Inferior parietal cortex (tissue), 1 donor: Measurements from ENCODE around the gene ZNF580.

Experiments
- DNase-seq: peaks from one replicate; pipeline ENCODE4 v3.0.0-alpha.2; 2016; ENCODE audit errors: extremely low spot score

Gene ZNF580

DNA sequence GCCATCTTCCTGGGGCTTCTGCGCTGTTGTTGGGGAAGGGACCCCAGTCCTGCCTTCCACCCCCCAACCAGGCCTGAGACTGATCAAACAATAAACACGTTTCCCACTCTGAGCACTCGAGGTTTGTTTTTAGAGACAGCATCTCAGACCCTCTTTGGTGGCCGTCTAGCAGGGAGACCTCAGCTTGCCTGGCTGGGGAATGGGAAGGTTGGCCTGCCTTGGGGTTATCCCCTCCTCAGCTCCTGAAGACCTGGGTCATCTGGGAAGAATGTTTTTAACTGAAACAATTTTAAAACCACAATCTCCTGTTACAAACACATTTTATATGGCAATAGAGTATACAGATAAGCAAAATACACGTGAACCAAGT is 4.7 kb downstream of the ZNF580 start:
- no peak for DNase-seq

DNA sequence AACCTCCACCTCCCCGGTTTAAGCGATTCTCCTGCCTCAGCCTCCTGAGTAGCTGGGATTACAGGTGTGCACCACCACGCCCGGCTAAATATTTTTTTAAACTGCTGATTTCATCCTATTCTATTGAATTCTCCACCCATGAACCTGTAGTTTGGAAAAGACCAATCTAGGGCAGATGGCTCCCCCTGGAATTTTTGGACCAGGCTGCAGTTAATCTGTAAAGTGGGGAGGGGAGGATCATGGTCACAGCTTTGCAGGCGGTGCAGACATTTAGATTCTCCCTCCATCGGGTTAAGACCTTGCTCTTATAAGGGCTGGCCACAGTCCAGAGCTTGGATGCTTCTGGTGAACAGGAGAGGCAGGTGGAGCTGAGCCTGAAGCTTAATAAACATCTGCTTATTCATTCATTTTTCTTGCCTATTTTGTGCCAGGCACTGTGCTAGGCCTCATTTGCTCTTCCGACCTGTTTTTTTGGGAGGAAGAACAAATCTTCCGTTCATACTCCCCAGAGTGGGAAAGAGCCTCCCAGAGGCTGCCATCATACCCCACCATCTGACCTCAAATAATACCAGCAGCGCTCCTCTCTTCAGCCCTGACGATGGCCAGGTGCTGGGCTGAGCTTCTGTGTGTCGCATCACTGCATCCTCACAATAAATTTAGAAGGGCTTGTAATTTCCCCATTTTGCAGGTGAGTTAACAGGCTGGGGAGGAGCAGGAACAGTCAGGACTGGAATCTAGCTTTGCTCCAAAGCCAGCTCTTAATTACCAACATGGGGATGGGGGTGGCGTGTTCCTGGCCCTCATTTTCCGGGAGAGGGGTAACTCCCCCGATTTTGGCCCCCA is 6.3 kb downstream of the ZNF580 start:
- no peak for DNase-seq

DNA sequence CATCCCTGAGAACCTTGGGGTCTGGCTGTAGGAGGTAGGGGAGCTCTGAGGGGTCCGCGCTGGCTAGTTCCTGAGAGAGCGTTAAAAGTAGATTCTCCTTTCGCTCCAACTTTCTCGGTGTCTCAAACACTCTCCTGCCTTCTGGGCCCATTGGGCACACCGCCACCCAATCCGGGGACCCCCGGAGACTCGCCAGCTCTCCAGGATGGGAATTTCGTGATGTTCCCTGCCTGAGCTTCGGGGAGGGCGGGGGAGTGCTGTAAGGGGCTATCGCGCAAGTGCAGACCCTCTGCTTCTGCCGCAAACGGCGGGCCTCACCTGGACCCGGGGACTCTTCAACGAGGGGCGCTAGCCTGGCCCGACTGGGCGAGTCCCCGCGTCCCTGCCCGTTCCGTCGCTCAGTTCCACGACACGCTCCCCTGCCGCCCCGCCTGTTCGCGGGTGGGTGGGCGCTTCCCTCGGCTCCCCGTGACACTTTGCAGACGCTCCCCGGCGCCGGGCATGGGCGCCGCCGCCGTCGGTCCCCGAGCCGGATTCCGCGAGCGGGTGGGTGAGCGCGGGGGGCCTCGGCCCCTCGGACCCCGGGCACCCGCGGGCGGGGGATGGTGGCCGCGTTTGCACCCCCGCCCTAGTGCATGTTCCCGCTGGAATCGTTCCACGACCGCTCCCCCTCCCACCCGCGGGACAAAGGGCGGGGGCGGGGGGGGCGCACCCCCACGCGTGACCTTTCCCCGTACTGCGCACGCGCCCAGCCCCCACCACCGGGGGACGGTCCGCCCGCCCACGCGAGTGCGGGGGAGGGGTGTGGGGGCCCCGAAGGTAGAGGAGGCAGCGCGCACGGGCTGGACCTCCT is 7.2 kb downstream of the ZNF580 start, which contains the start of gene CCDC106:
CCDC106 (plus strand) TSS at position 481 of the 853 bp plus-strand sequence. CDS start 835 bp downstream, outside the sequence.
- peak; percentile 67 for DNase-seq

DNA sequence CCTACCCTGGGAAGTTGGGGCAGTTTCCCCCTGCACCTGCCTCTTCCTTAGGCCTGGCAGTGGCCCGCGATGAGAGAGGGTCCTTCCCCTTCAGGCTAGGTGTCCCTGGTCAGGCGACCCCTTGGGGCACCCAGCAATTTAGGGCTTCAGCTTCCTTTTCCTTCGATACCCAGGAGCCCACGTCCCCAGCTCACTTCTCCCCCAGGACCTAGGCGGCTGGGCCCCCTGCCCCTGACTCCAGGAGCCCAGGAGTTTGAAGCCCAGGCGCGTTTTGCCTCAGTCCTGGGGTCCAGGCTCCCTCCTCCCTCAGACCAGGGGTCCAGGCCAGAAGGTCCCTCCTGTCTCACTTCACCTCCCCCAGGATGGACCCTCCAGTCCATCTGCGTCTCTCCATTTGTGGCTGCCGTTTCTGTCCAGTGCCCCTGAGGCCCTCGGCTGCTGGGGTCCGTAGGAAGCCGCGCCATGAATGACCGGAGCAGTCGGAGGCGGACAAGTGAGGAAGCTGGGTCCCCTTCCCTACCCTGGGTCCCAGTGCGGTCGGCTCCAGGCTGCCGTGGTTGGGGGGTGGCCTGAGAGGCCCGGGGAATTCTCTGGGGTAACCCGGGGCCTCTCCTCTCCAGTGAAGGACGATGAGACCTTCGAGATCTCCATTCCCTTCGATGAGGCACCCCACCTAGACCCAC is 7.9 kb downstream of the ZNF580 start:
- DNase-seq: no peak

DNA sequence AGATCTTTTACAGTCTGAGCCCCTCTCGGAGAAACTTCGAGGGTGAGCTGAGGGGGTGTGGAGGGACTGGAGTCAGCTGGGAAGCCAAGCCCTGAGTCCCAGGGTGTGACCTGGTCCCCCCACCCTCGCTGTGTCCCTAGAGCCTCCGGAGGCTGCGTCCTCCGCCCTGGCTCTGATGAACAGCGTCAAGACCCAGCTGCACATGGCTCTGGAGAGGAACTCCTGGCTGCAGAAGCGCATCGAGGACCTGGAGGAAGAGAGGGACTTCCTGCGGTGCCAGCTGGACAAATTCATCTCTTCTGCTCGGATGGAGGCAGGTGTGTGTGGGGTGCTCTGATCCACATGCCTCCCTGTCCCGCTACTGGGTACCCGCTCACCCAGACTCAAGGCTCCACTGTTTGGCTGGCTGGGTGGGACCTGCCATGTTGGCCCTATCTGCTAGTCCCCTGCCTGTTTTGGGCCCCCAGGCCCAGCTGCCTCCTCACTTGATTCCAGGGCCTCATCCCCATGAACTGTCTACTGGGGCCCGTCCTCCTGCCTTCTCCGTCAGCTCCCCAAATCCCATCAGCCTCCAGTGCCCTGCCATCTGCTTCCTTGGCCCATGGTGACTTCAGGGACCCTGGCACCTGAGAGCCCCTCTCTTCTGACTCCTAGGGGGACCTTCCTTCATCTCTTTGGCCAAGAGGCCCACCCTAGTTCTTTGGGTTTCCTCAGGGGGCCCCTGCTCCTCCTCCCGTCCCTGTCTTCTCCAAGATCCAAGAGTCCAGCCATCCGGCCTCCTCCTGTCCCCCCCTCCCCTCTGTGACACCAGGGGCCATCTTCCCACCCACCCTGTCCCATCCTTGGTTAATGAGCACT is 8.7 kb downstream of the ZNF580 start:
- DNase-seq: no peak

DNA sequence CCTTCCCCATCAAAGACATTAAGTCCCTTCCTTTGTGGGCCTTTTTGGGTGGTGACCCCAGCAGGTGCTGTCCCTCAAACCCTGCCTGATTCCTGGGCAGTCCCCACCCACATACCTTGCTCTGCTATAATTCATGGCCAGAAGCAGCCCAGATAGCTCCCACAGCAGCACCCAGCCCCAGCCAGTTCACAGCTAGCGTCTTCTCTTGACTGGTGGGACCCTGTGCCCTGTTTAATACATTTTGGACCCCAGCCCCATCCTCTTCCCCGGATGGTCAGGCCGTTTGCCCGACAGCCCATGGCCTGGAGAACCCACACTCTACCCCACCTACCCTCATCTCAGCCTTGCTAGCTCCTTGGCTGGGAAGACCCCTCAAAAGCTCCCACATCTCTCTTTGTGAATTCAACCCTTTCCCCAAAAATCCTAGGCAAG is 9.3 kb downstream of the ZNF580 start:
- DNase-seq: no peak

DNA sequence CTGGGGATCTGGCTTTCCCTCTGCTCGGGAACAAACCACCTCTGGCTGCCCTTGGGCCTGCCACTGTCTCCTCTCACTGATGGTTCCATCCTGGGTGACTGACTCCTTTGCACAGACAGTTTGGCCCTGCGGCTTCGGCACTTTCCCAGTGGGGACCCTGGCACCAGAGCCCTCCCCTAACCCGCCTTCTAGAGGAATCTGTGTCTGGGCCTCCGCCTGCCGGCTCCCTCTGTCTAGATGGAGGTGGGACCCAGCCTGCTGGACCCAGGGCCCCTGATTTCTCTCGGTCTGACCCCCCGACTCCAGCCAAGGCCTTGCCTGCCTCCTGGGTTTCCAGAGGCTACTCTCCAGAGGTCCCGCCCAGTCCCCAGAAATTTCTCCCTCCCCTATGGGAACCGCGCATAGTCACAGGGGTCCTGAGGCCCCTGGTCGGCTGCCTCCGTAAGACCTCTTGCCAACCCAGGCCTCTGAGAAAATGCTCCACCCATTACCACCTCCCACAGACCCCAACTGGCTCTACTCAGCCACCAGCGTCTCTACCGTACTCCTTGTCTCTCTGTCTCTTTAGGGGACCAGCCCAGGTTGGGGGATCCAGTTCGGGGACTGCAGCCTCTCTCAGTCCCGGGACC is 9.9 kb downstream of the ZNF580 start:
- no peak for DNase-seq

DNA sequence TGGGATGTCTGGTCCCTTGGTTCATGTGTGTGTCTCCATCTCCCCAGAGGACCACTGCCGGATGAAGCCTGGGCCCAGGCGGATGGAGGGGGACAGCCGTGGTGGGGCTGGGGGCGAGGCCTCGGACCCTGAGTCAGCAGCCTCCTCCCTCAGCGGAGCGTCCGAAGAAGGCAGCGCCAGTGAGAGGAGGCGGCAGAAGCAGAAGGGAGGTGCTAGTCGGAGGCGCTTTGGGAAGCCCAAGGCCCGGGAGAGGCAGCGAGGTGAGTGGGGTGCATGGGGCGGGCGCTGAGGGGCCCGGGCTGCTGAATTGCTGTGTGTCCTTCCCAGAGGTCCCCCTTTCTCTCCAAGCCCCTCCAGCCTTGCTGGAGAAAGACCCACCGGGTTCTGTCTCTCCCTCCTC is 10.4 kb downstream of the ZNF580 start:
- no peak for DNase-seq

DNA sequence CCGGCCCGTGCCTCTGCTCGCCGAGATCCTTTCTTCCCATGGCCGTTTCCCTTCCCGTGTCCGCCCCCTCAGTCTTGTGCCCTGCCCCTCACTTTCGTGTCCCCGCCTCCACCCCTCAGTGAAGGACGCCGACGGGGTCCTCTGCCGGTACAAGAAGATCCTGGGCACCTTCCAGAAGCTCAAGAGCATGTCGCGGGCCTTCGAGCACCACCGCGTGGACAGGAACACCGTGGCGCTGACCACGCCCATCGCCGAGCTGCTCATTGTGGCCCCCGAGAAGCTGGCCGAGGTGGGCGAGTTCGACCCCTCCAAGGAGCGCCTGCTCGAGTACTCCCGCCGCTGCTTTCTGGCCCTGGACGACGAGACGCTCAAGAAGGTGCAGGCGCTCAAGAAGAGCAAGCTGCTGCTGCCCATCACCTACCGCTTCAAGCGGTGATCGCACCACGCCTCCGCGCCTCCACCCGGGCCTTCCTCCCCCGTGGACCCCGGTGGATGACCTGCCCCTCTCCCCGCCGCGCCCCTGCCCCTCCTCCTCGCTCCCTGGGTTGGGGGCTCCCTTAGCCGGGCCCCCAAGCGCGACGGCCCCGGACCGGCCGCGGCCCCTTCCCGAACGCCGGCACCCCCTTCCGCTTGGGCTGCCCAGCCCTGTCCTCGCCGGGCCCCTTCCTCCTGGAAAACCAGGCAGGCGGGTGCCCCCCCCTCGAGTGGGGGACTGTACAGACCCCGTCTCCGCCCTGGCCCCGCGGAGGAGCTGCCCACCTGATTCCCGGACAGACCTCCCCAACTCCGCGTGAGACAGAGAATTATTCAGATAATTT is 11.7 kb downstream of the ZNF580 start:
- DNase-seq: no peak

DNA sequence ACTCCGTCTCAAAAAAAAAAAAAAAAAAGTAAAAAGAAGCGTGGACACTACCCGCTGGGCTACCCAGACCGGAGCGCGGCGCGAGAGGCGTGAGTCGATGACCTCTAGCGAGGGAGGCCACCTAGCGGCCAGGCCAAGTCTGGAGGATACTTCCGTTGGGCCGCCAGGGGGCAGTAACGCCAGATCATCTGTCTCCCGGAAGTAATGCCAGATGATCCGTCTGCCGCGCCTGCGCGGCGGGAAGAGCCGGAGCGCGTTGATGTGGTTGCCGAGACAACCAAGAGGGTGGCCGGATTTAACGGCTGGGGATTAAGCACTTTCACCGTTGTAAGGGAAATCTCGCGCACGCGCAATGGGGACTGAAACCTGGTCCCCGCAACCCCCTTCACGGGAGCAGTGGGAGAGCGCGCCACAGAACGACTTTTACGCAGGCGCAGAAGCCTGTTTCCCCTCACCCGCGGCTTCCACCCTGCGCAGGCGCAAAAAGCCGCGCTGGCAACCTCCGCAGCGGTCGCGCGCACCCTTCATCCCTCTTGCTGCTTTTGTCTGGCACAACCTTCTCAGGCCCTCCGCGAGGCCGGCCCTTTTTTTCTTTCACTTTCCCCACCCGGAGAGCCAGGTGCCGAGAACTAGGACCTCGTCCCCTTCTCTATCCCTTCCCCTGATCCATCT is 13.0 kb downstream of the ZNF580 start:
- DNase-seq: peak; percentile 99

DNA sequence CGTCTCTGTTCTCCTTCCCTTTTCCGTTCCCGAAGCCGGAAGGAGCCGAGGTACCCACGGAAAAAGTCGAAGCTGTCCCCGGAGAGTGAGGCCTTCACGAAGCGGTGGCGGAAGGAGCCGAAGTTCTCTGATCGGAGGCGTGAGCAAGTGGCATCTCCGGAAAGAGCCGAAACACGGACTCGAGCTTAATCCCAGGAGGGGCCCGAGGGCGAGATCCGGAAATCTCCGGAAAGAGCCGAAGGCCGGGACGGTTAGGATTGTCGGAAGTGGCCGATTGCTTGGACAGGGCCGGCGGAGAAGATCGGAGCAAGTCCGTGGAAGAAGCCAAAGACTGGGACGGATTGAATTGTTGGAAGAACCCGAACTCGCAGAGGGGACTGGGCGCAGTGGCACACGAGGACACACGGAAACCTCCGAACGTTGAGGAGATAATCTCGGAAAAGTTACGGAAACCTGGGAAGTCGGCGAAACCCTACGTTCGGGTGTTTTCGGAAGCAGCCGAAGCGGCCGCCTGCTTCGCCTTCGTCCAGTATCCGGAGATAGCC is 13.6 kb downstream of the ZNF580 start:
- peak; percentile 99 for DNase-seq

DNA sequence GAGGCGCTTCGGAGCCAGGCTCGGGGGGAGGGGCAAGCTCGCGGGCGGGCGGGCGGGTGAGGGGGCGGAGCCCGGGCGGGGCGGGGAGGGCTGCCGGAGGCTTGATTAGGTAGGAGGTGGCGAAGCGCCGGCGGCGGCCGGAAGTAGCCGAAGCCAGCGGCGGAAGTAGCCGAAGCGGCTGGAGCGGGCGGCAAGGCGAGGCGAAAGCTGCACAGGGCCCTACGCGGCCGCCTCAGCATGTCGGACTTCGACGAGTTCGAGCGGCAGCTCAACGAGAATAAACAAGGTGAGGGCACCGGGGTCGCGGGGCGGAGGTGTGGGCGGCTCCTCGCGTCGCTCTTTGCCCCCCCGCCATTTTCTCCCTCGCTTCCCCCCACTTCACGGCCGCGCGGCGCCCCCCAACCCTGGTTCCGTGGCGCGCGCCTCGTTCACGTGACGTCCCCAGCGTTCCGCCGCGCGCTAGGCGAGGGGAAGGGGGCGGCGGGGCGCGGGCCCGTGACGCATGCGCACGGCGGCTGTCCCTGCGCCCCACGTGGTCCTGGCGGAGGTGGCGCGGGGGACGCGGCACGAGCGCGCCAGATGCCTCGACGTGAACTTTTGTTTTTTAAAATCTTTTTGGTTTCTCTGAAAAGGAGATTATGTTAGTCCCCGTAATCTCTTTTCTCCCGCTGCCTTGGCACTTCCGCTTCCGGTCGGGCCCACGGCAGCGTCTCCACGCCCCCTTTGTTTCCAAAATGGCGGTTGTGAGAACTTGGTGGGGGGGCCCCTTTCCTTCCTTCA is 14.3 kb downstream of the ZNF580 start, which contains the start of gene U2AF2:
U2AF2 (plus strand) TSS at position 168 of the 780 bp plus-strand sequence; CDS start at position 238, 70 bp downstream.
- peak; percentile 90 for DNase-seq

DNA sequence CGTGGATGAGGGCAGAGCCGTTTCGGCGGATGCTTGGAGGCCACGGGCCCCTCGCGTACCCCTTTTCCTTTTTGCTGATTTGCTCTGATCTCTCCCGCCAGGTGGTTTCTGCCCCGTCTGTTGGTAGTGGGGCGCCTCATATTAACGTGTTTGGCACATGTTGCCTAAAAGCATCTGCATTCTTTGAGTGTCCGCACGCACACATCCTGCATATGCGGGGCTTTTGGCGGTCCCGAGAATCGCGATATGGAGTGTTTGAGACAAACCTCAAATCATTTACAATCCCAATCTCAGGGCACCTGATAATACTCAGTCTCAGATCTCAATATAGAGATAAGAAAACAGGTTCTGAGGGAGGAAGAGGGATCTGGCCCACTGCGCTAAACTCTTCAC is 14.8 kb downstream of the ZNF580 start:
- DNase-seq: no peak

DNA sequence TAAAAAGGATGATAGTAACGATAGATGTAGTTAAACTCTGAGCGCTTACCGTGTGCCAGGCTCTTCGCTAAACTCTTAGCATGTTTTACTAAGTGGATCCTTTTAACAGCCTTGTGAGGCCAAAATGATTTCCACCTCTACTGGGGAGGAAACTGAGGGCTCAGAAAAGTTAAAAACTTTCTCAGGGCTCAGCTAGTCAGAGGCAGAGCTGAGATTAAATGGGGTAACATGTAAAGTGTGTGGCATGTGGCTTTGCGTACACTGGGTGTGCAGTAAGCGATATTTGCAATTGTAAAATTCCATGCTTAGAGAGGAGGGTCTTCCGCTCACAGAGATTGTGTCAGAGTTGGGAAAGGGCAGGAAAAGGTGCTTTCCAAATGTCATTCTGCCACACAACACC is 15.8 kb downstream of the ZNF580 start:
- no peak for DNase-seq

DNA sequence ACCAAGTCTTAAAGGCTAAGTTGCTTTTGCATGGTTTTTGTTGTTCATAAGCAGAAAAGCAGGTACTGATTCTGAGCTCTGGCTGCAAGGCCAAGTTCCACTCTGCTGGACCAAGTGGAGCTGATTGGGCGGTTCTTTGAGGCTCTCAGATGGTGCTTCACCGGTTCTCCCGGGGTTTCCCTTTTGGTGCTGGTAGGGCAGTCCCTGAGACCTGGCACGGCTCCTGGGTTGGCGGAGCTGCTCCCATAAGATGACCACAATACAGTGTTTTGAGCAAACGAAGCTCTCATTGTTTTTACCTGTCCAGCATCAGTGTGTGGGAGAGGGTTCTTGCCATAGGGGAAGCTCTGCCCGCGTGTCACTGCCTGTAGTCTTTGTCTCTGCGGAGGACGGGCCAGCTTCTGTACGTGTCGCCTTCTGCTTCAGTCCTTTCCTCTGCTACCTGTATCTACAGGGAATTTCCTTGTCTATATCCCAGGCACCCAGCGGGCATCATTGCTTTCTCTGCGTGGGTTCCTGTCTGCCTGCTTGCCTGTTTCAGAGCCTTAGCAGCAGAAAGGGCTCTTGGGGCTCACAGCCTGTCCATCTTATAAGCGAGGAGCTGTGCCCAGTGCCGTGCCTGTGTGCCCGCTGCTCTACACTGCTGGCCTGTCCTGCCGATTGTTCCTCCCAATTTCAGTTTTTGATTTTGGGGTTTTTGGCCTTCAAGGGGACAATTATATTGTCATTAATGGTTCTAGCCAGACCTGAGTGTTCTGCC is 16.4 kb downstream of the ZNF580 start:
- DNase-seq: no peak

DNA sequence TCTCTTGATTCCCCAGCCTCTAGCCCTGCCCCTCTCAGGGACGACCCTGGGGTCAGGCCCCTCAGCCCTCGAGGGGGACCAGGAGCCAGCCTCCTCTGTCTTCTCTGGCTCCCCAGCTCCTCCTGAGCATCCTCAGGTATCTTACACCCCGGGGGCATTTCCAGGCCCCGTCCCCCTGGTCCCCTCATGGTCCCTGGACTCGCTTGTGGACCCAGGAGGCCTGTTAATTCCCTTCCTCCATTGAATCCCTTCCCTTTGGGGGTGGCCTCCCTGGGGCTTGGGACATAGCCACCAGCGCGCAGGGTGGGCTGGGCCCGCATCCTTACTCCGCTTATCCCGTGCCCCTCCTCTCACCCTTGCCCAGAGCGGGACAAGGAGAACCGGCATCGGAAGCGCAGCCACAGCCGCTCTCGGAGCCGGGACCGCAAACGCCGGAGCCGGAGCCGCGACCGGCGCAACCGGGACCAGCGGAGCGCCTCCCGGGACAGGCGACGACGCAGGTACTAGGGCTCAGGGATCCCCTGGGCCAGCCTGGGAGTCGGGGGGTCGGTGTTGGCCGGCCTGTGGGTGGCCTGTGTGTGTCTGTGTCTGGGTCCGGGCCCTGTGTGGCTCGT is 18.2 kb downstream of the ZNF580 start:
- DNase-seq: no peak

DNA sequence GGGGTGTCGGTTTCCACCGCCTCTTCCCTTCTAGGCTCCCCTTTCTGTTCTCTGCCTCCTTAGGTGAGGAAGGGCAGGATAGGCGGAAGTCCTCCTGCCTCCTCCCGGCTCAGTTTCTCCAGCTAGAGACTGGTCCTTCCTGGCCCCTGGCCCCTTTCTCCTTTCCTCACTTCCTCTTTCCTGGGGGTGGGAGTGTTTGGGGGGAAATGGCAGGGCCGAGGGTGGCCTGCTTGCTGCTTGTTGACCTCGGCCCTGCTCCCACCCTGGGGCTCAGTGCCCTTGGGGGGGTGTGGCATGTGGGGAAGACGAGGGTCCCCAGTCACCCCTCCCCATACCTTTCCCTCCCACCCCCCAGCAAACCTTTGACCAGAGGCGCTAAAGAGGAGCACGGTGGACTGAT is 19.0 kb downstream of the ZNF580 start:
- DNase-seq: no peak
